Skeletal muscle satellite cell (primary cell): ENCODE data around the gene OCLN.
"Not testable (repeated sequence)": the region's sequence is repeated elsewhere in the genome, so short reads cannot be mapped to it uniquely, and the experiment has no call there.

ENCODE experiments used
- H3K27me3 ChIP-seq: 2 replicates; pipeline ENCODE4 v1.7.0; 2013; ENCODE audit warnings: low read length; ENCODE audit not compliant: control insufficient read depth, insufficient read depth
- H3K36me3 ChIP-seq: 2 replicates; pipeline ENCODE4 v1.7.0; 2013; ENCODE audit warnings: mild to moderate bottlenecking, control low read depth, low read length; ENCODE audit not compliant: insufficient read depth
- H3K4me1 ChIP-seq: 2 replicates; pipeline ENCODE4 v1.7.0; 2013; ENCODE audit warnings: low read length; ENCODE audit not compliant: control insufficient read depth, insufficient read depth
- H3K4me2 ChIP-seq: 2 replicates; pipeline ENCODE4 v1.7.0; 2013; ENCODE audit warnings: mild to moderate bottlenecking, low read length
- H3K4me3 ChIP-seq: 2 replicates; pipeline ENCODE4 v1.7.0; 2013; ENCODE audit warnings: low read length
- H3K9ac ChIP-seq: 2 replicates; pipeline ENCODE4 v1.7.0; 2013; ENCODE audit warnings: mild to moderate bottlenecking, low read depth, low read length, moderate library complexity
- H3K9me3 ChIP-seq: replicated peaks from 2 replicates; pipeline ENCODE4 v1.7.0; 2013; ENCODE audit warnings: mild to moderate bottlenecking, control low read depth, low read length

Gene OCLN

GRCh38 chr5:69530561-69531405 lies 38.2 kb downstream of the OCLN start:
- H3K9ac ChIP-seq: no peak overlapping the region
- H3K27me3 ChIP-seq: peaks cover 42% of the 10 kb centered on the region
- H3K4me1 ChIP-seq: no peaks in the 10 kb centered on the region
- no peak overlapping the region for H3K4me3 ChIP-seq
- no peak overlapping the region for H3K4me2 ChIP-seq
- no peaks in the 10 kb centered on the region for H3K9me3 ChIP-seq
- H3K36me3 ChIP-seq: no peaks in the 10 kb centered on the region

GRCh38 chr5:69531406-69531801 lies 38.8 kb downstream of the OCLN start:
- Histone ChIP-seq H3K27me3 (peaks cover 42% of the 10 kb centered on the region), H3K9ac (no peak overlapping the region), H3K4me1 (no peaks in the 10 kb centered on the region), H3K4me3 (no peak overlapping the region), H3K4me2 (no peak overlapping the region), H3K9me3 (no peaks in the 10 kb centered on the region), H3K36me3 (no peaks in the 10 kb centered on the region)

GRCh38 chr5:69537911-69538310 lies 45.3 kb downstream of the OCLN start:
- not testable (repeated sequence) for H3K4me3 ChIP-seq, H3K27me3 ChIP-seq, H3K4me2 ChIP-seq, H3K9ac ChIP-seq, H3K4me1 ChIP-seq, H3K9me3 ChIP-seq, H3K36me3 ChIP-seq

GRCh38 chr5:69538735-69539134 lies 46.1 kb downstream of the OCLN start:
- H3K4me1 ChIP-seq, H3K36me3 ChIP-seq, H3K4me2 ChIP-seq, H3K27me3 ChIP-seq, H3K9me3 ChIP-seq, H3K9ac ChIP-seq, H3K4me3 ChIP-seq: not testable (repeated sequence)

GRCh38 chr5:69541347-69541746 lies 48.8 kb downstream of the OCLN start:
- H3K9me3 ChIP-seq, H3K27me3 ChIP-seq, H3K4me3 ChIP-seq, H3K9ac ChIP-seq, H3K4me2 ChIP-seq, H3K36me3 ChIP-seq, H3K4me1 ChIP-seq: not testable (repeated sequence)

GRCh38 chr5:69542838-69543618 lies 50.4 kb downstream of the OCLN start:
- not testable (repeated sequence) for H3K9ac ChIP-seq, H3K4me2 ChIP-seq, H3K36me3 ChIP-seq, H3K4me1 ChIP-seq, H3K9me3 ChIP-seq, H3K27me3 ChIP-seq, H3K4me3 ChIP-seq

GRCh38 chr5:69544602-69545001 lies 52.0 kb downstream of the OCLN start:
- not testable (repeated sequence) for H3K4me1 ChIP-seq, H3K9me3 ChIP-seq, H3K9ac ChIP-seq, H3K36me3 ChIP-seq, H3K27me3 ChIP-seq, H3K4me3 ChIP-seq, H3K4me2 ChIP-seq

- peak within 1 kb of the TSS; percentile 73 for H3K4me3 ChIP-seq
- not testable (repeated sequence) for H3K9me3 ChIP-seq, H3K36me3 ChIP-seq, H3K27me3 ChIP-seq, H3K4me1 ChIP-seq
- peak within 1 kb of the TSS; percentile 76 for H3K4me2 ChIP-seq
- H3K9ac ChIP-seq: peak within 1 kb of the TSS; percentile 73
Observed at GRCh38 chr5:69559908-69560330, 67.3 kb downstream of the OCLN start, which contains the start of gene GTF2H2C. Gene GTF2H2C, plus strand, starts transcription at chr5:69560191. Its CDS starts 4,942 bp downstream, at chr5:69565133.

GRCh38 chr5:69560587-69561431 lies 68.2 kb downstream of the OCLN start:
- not testable (repeated sequence) for H3K4me1 ChIP-seq, H3K9me3 ChIP-seq, H3K36me3 ChIP-seq, H3K27me3 ChIP-seq
- peak overlapping the region; percentile 41 for H3K9ac ChIP-seq
- peak overlapping the region; percentile 58 for H3K4me3 ChIP-seq
- H3K4me2 ChIP-seq: peak overlapping the region; percentile 64

- H3K27me3 ChIP-seq, H3K4me1 ChIP-seq, H3K9ac ChIP-seq, H3K4me3 ChIP-seq, H3K36me3 ChIP-seq, H3K4me2 ChIP-seq, H3K9me3 ChIP-seq: not testable (repeated sequence)
Observed at GRCh38 chr5:69566172-69566571, 73.6 kb downstream of the OCLN start.

- not testable (repeated sequence) for H3K4me2 ChIP-seq, H3K9me3 ChIP-seq, H3K4me3 ChIP-seq, H3K9ac ChIP-seq, H3K27me3 ChIP-seq, H3K36me3 ChIP-seq, H3K4me1 ChIP-seq
Observed at GRCh38 chr5:69568072-69568471, 75.5 kb downstream of the OCLN start.
